AG20443 (cell line): ENCODE results near the gene ANKK1.

Experiments used
- DNase-seq: peaks from one replicate; pipeline ENCODE4 v3.0.0; 2012; ENCODE audit warnings: low spot score, mixed read lengths

Gene ANKK1

DNA sequence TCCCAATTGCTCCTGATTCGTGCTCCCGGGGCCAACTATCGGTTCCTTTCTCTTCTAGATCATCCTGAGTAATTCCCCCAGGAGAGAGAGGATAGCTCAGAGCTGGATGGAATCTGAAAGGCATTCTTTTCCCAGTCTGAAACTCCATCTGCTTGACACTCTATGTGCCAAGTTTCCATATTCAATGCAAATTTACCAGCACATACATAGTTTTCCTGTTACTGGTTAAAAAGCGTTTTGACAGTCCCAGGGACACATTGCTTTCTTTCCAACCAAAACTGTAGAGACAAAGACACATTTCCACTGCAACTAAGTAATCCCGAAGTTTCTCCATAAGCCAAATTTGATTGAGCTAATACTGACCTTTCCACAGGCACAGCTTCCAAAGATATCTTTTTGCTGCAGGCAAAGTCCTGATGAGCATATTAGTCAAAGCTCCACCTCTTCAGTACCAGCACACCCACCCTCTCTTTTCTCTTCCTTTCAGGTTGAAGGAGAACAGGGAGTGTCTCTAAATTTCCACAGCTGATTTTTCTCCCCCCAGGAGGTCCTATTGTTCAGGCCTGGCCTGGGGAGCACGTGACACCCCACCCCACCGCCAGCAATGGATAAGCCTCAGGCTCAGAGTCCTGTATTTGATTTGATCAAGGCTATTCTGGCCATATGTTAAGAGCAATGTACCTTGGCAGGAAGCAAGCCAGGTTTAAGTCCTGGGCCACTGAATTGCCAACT is 9.7 kb upstream of the ANKK1 start:
- DNase-seq, result peak; percentile 40

DNA sequence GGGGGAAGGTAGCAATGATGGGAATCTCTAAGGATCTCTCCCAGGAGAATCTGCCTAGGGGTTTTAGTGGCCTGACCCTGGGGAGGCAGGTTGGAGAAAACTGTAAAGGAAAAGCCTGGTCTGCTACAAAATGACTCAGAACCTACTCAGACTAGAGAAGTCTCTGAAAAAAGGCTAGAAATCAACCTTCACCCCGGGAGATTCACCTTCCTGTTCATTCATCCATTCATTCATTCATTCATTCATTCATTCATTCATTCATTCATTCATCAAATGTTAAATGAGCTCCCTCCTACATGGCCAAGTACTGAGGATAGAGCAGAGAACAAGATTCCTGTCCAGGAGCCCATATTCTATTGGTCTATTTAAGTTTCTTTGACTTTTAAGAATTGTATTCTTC is 8.9 kb upstream of the ANKK1 start:
- DNase-seq, result no peak

DNA sequence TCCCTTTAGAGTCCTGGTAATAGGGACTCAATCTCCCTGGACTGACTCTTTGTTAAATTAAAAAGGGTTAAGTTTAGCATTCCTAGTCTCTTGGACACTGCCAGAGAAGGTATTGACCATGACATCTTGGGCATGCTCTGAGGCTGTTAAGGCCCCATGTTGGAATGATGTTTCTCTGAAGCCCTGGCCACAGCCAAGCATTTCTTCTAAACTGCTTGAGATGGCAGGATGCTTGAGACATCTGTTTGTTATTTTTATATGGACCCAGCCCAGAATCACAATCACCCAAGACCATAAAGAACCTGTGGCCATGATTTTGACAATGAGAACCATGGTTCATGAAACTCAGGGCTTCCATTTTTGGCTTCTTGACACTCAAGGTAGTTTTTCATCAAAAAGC is 5.5 kb upstream of the ANKK1 start:
- no peak for DNase-seq

DNA sequence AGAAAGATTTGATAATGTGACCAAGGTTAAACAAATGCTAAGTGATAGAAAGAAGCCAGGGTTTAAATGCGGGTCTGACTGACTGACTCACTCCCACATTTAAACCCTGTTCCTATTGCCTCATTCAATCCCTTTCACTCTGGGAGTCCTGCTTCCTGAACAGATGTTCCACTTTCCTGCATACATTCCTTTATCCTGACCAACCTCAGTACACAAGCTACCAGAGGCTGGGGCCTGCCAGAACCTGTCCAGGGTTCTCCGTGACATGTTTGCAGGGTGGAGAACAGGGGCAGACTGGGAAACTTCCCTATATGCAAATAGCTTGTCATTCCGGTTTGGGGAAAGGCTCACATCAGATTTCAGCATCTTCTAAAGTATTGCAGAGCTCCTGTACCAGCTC is 3.0 kb upstream of the ANKK1 start:
- DNase-seq, result peak; percentile 87

DNA sequence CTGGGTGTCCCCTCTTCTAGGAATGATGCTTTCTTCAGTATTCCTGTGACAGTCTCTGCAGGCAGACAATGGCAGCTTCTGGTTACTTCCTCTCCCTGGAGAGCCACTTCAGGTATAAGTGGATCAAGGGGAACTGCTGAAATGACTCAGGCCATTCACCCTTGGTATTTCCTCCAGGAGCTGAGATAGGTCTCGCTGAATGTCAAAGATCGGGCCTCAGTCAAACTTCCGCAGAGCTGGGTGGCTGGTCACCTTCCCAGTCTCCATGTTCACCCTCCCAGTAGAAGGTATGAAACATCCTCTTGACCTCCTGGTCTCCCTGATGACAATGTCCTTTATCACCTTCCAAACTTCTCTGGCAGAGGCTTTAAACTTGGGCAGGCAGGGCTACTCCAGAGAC is 1.8 kb upstream of the ANKK1 start:
- DNase-seq, result no peak

DNA sequence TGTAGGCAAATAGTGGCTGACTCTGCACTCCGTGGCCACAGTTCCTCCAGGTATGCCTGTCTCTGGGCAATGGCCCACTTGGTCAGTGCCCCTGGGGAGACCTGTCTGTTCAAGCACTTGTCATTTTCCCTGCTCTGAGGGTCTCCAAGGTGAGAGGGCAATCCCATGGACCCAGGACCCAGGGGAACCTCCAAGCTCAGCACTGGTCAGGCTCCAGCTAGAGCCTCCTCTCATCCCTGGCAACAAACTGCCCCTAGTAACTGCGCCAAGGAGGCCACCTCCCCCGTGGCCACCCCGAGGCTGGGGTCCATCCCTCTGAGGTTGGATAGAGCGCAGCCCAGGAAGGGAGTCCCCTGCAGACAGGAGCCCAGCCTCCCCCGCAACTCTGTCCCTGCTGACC is 713 bp upstream of the ANKK1 start:
- no peak for DNase-seq

DNA sequence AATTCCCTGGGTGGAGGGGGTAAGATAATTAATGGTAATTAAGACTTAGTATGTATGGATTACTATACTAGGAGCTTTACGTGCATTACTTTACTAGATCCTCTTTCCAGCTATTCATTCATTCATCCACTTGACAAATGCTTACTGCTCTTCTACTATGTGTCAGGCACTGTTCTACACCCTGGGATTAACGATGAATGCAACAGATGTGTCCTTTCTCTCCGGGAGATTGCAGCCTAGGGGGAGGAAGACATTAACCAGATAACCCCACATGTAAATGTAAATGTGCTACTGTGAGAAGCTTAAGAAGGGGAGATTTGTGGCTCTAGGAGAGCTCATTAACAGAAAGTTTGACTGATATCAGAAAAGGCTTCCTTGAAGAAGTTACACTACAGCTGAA is 1.7 kb downstream of the ANKK1 start:
- DNase-seq, result no peak

DNA sequence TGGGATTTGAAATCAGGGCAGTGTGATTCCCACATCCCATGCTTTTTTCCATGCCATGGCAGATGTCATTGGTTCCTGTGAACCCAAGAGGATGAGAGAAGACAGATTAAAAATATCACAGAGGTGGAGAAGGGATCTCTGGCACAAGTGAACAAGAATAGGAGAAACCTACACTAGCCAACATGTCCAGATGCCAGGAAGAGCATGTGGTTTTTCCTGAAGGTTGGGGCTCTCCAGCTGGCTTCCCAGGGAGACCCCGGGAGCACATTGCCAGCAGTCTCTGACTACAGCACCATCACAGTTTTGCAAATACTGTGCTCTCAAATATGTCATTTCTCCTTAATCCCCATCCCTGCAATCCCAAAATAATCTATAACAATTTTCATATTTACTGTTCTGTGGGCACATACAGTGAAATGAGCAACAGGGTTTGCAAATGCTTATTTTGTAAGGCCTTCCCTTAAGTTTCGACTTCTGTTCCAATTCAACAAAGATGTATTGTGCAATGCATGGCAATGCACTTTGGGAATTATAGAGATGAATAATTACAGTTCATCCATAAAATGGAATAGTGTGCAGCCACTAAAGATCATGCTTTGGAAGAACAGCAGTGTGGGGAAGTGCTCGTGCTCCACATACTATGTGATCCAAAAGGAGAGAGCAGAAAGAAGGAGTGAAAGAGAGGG is 4.8 kb downstream of the ANKK1 start:
- no peak for DNase-seq

DNA sequence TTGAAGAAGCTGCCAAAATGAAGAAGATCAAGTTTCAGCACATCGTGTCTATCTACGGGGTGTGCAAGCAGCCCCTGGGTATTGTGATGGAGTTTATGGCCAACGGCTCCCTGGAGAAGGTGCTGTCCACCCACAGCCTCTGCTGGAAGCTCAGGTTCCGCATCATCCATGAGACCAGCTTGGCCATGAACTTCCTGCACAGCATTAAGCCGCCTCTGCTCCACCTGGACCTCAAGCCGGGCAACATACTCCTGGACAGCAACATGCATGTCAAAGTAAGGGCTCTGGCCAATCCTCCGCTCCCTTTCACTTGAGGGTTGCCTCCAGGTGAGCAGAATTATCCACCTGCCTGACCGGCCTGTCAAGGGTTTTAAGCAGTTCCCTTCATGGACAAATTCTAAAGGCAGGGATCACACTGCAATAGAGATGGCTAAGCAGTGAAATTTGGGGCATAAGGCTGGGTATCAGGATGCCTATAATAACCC is 6.0 kb downstream of the ANKK1 start:
- no peak for DNase-seq

DNA sequence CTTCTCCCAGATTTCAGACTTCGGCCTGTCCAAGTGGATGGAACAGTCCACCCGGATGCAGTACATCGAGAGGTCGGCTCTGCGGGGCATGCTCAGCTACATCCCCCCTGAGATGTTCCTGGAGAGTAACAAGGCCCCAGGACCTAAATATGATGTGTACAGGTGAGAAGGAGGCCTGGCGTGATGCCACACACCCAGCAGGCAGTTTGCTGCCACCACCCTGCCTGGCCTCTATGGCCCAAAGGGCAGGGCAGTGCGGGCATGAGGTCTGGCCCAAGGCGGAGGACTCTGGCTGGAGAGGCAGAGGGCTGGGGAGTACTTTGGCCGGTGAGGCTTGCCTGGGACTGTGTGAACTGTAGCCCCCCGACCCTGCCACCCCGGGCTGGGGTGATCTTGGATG is 7.3 kb downstream of the ANKK1 start:
- no peak for DNase-seq

DNA sequence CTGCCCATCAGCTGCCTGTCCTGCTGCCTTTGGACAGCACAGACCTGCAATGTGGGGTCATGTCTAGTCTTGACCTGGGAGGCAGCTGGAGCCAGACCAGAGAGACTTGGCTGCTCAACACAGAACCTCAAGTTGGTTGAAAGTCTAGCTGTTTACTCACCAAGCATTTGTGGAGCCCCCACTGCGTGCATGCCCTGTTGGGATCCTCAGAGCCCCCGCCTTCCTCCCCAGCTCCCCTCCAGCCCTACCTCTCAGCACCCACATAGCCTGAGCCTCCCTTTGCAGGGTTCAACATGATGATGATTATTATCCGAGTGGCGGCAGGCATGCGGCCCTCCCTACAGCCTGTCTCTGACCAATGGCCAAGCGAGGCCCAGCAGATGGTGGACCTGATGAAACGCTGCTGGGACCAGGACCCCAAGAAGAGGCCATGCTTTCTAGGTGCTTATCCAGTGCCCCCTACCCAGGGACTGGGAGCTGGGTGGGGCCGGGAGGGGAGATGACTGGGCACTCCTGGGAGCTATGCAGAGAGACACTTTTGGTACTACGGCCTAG is 8.3 kb downstream of the ANKK1 start:
- DNase-seq, result no peak

DNA sequence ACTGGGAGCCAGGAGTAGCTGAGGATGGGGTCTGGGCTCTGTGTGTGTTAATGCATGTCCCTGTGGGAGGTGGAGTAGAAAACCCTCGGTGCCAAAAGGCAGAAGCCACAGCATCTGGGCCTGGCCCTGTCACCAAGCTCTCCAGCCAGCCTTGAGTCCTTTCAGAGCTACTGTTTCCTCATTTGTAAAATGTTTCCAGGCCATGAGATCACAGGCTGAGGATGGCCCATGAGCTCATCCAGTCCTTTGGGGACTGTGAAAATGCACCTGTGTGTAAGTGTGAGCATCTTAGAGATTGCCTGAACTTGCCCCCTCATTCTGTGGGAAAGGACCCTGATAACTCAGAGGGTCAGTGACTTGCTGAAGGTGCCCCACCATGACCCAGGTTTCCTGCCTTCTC is 9.1 kb downstream of the ANKK1 start:
- no peak for DNase-seq

DNA sequence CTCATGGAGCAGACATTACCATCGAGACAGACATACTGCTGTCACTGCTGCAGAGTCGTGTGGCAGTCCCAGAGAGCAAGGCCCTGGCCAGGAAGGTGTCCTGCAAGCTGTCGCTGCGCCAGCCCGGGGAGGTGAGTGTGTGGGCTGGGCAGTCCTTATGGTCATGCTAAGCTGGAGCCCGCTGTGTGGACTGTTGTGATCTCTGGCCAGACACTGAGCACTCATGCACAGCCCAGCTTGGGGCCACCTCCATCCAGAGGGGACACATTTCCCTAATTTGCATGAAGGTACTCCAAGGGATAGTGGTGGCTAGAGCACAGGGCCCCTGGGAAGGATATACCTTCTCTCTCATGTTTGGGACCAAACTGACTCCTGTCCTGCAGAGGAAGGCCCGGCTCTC is 9.6 kb downstream of the ANKK1 start:
- DNase-seq, result no peak

DNA sequence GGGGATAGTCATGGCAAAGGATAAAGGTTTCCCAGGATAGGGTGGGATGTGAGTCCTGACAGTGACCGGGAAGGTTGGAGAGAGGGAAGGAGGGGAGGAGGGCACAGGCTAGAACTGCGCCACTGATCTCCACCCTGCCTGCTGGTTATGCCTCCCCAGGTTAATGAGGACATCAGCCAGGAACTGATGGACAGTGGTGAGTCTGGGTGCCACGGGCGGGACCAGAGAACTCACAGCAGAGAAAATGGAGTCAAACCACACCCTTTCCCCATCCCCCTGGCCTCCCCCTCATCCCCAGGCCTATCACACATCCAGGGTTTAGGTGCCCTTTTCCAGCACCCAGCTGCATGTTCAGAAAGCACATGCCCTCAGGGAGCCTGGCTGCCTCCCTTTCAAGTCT is 10.2 kb downstream of the ANKK1 start:
- DNase-seq, result no peak

DNA sequence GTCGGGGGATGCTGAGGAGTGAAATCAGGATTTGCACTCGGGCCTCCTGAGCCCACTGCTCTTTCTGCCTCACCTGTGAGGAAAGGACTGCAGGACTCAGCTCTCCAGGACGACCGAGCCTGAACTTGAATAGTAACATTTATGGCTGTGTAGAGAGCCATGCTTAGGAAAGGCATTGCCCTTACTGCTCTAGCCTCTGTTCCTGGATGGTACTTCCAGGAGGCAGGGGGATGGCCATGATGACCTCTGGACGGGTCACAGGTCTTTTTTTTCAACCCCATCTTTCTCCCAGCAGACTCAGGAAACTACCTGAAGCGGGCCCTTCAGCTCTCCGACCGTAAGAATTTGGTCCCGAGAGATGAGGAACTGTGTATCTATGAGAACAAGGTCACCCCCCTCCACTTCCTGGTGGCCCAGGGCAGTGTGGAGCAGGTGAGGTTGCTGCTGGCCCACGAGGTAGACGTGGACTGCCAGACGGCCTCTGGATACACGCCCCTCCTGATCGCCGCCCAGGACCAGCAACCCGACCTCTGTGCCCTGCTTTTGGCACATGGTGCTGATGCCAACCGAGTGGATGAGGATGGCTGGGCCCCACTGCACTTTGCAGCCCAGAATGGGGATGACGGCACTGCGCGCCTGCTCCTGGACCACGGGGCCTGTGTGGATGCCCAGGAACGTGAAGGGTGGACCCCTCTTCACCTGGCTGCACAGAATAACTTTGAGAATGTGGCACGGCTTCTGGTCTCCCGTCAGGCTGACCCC is 11.3 kb downstream of the ANKK1 start:
- DNase-seq, result no peak

DNA sequence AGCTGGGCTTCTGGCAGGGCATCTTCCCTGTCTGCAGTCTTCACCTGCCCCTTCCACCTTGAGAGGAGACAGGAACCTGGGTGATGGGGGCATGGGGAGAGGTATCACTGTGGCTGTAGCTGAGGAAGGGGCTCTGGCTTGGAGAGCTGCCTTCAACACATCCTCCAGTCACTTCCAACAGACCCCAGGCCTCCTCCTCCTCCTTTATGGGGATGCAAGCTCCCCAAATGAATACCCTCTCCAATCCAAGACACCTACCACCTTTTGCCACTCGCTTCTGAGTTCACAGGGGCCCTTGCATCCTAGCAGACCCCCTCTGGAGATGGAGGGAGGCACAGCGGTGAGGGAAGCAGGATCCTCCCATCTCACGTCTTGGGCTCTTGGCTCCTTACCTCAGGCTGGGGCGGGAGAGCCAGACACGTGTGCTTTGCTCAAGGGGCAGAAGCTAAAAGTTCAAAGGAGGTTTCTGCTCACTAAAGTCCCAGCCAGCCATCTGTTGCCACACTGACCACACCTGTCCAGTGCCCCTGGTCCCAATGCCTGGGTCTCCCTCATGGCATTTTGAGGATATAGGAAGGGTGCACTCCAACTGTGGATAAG is 13.2 kb downstream of the ANKK1 start:
- no peak for DNase-seq

DNA sequence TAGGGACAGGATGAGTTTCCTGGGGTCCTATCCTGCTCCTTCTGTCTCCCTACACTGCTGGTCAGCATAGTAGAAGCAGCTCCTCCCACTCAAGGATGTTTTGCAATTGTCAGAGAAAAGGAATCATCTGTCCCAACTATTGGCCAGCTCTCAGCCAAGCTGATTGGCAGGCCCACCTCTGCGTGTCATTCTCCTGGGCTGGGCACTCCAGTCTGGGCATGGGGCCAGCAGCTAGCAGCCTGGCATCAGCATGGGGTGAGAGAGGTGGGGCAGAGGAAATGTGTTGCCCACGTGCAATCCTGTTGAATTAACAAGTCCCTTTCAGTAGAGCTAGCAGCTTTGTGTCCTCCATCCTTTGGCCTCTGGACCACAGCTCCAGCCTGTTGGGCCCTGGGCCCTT is 14.1 kb downstream of the ANKK1 start:
- peak; percentile 35 for DNase-seq

DNA sequence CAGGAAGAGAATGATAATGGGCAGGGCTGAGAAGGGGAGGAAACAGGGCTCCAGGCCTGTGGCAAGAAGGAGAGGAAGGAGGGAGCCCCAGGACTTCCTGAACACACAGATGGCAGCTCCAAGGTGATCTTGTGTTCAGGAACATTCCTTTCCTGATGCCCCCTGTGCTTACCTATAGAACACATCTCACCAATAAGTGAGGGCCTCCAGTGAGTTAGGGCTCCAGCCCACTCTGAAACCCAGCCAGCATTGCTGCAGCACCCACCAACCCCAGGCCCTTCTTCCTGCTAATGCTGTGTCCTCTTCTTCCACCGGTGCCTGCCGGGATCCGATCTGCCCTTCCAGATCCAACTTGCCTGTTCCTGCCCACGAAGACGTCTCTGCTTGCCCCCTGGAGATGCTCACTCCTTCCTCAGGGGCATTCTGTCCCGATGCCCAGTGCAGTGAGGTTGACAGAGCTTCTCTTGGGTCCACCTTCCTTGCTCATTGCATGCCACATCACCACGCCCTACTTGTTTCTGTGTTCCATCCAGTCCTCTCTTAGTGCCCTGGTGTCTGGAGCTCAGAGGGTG is 17.4 kb downstream of the ANKK1 start:
- no peak for DNase-seq

DNA sequence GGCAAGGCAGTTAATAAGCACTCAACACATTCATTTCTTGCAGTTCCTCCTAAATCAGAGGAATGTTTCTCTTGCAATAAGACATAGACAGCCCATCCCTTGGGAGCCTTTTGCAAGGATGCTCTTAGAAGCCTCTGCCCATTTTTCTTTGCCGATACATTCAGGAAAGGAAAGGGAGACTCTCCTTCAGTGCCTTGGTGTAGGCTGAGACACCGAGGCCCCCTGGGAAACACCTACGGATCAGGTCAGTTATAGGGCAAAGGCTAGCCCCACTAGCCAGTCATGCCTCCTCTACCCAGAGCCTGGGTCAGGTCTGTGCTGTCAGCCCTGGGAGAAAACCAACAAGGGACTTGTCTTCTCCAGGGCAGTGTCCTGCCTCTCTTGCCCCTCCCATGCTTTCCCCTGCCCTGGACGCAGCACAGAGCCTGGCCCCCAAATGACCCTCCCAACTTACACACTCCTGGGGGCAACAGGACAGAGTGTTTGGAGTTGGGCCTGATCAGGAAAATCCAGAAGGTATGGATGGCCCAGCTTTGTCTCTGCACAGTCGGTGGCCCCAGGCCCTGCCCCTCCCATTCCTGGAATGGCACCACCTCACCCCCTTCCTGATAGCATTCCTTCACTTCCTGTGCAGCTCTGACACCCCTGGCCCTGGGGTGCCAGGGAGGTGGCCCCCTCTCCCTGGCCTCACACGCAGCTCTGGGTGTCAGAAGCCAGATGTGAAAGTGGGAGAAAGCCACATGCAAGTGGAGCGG is 18.3 kb downstream of the ANKK1 start:
- DNase-seq, result no peak

DNA sequence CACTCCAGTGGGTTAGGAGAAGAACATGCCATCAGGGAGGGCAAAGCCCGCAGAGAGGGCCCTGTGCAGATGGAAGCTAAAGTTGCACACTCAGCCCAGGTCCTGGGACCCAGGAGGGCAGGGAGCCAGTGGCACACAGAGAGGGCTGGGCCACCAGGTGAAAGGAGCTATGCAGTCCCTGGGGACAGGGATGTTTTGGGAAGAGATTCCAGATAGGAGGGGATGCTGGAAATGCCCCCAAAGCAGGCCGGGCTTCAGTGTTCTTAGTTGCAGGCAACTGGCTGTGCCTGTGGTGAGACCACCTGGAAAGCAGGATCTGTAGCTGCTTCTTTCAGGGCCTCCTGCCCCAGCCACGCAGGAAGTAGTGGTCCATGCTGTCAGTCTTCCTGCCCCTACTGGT is 19.6 kb downstream of the ANKK1 start:
- DNase-seq, result no peak

DNA sequence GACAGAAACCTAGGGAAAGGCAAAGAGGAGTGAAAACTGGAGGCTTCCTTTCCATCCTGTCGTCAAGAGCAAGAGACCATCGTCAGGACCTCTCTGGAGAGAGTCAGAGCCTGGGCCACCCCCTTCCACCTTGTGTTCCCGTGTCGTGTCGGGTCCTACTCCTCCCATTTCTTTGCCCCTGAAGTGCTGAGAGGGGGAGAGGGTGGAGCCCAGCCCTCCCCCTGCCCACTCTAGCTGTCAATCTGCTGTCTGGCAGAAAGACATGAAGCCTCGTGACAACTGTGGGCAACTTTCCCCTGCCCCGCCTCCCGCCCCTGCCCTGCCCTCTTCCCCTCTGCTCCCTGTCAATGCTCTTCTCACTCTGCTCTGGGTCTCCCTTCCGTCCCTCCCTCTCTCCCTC is 20.6 kb downstream of the ANKK1 start:
- DNase-seq, result no peak
